Stimulated activated CD4-positive, alpha-beta T cell treated with anti-CD3 and anti-CD28 coated beads, TNF-alpha, amount 100 ng/mL, for 48 hours (primary cell): ENCODE measurements around the gene WFDC5.
"Not testable (repeated sequence)": the region's sequence is repeated elsewhere in the genome, so short reads cannot be mapped to it uniquely, and the experiment has no call there.

Experiments
- DNase-seq, 3 donors: peaks; one replicate each; pipeline ENCODE4 v3.0.0-alpha.2; 2020; ENCODE audit warnings: low read depth in 3 of 3

The WFDC5 gene

GRCh38 chr20:45087814-45088213 is 27.2 kb downstream of the WFDC5 start:
- no peak for DNase-seq

- no peak for DNase-seq
Measured at GRCh38 chr20:45087097-45087790, 27.7 kb downstream of the WFDC5 start.

- DNase-seq: no peak
Measured at GRCh38 chr20:45085867-45086266, 29.1 kb downstream of the WFDC5 start.

GRCh38 chr20:45085289-45085688 is 29.7 kb downstream of the WFDC5 start:
- DNase-seq: no peak

- DNase-seq: no peak
Measured at GRCh38 chr20:45083127-45083526, 31.8 kb downstream of the WFDC5 start.

- DNase-seq: no peak
Measured at GRCh38 chr20:45082468-45082867, 32.5 kb downstream of the WFDC5 start.

- DNase-seq: no peak
Measured at GRCh38 chr20:45080867-45081624, 33.9 kb downstream of the WFDC5 start.

- DNase-seq: no peak
Measured at GRCh38 chr20:45077559-45077958, 37.4 kb downstream of the WFDC5 start.

- DNase-seq: no peak
Measured at GRCh38 chr20:45073221-45073620, 41.8 kb downstream of the WFDC5 start.

- DNase-seq: no peak
Measured at GRCh38 chr20:45072066-45072465, 42.9 kb downstream of the WFDC5 start.

GRCh38 chr20:45070932-45071632 is 43.9 kb downstream of the WFDC5 start:
- DNase-seq: no peak

- DNase-seq: no peak
Measured at GRCh38 chr20:45069261-45069660, 45.7 kb downstream of the WFDC5 start.

- DNase-seq: no peak
Measured at GRCh38 chr20:45067558-45067957, 47.4 kb downstream of the WFDC5 start.

GRCh38 chr20:45067087-45067486 is 47.9 kb downstream of the WFDC5 start:
- no peak for DNase-seq

GRCh38 chr20:45066372-45066771 is 48.6 kb downstream of the WFDC5 start:
- no peak for DNase-seq

GRCh38 chr20:45064812-45065211 is 50.2 kb downstream of the WFDC5 start:
- DNase-seq: no peak

GRCh38 chr20:45063107-45063506 is 51.9 kb downstream of the WFDC5 start:
- DNase-seq: not testable (repeated sequence)

GRCh38 chr20:45061244-45061643 is 53.7 kb downstream of the WFDC5 start:
- no peak for DNase-seq

- DNase-seq: no peak
Measured at GRCh38 chr20:45060294-45060693, 54.7 kb downstream of the WFDC5 start.
